ENCODE results near the gene DIS3L2.
"Not testable (repeated sequence)": the region's sequence is repeated elsewhere in the genome, so short reads cannot be mapped to it uniquely, and the experiment has no call there.

Gene DIS3L2

DNA sequence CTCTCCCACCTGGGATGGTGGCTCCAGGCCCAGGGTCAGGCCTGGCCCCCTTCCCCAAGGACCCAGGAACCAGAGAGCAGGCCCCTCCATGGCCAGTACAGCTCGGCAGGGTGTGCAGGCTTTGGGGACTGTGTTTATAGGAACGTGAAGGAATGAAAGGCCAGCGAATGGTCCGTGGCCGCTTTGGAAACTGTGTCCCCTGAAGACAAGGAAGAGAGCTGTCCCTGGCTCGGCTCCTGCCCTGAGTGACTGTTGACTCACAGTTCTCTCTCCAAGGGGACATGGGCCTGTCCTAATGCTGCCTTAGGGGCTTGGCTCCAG, 373.3 kb downstream of the DIS3L2 start:
- not testable (repeated sequence) for DNase-seq (ENCODE audit: low read depth)

DNA sequence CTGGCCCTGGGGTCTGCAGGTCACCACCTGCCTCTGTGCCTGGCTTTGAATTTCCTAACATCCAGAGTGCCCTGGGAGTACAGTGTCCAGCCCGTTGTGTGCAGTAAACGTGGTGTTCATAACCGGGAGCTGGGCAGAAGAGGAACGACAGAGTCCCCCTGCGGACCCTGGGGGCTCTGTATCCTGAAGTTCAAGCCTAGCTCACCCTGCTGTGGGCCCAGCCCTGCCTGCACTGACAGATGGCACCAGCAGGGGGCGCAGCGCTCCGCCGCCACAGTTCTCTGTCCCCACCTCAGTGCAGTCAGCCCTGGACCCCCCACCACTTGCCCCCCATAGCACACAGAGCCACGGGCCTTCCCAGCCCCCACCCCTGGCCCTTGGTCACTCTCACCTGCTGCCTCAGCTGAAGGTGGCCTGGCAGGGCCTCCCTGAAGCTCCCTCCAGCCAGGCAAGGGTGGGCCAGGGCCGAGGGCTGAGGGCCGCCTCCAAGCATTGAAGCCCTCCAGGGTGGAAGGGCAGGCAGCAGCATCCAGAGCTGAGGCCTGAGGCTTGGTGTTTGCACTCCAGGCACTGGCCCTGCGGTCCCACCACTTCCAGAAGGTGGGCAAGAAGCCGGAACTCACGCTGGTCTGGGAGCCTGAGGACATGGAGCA, 373.8 kb downstream of the DIS3L2 start:
- not testable (repeated sequence) for DNase-seq (ENCODE audit: low read depth)

DNA sequence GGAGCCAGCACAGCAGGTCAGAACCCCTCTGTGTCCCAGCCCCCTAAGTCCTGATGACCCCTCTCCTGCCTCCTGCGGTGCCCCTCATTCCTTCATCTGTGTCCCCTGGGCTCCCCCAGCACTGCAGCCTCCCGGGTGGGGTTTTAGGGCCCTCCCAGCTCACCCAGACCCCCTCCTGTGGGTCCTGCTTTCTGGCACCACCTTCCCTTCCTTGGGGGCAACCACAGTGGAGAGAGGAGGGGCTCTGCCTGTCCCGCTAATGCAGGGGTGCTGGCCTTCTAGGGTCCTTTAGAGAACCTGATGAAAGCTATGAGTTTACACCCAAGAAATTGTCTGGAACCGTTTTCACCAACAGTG, 374.3 kb downstream of the DIS3L2 start:
- no peak for DNase-seq (ENCODE audit: low read depth)

DNA sequence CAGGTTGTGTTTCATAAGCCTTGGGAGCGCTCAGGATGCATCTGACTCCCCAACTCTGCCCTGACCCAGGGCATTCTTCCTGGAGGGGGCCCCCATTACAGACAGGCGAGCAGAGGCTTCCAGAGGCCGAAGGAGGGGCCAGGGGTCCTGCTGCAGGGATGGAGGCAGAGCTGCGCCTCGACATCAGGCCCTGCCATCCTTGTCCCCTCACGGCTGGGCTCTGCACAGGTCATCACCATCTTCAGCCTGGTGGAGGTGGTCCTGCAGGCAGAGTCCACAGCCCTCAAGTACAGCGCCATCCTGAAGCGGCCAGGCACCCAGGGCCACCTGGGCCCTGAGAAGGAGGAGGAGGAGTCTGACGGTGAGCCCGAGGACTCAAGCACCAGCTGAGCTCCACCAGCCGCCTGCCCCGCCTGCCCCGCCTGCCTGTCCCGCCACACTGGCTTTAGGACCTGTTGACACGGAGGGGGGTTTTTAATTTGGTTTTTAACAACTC, 374.8 kb downstream of the DIS3L2 start:
- DNase-seq (ENCODE audit: low read depth): no peak

DNA sequence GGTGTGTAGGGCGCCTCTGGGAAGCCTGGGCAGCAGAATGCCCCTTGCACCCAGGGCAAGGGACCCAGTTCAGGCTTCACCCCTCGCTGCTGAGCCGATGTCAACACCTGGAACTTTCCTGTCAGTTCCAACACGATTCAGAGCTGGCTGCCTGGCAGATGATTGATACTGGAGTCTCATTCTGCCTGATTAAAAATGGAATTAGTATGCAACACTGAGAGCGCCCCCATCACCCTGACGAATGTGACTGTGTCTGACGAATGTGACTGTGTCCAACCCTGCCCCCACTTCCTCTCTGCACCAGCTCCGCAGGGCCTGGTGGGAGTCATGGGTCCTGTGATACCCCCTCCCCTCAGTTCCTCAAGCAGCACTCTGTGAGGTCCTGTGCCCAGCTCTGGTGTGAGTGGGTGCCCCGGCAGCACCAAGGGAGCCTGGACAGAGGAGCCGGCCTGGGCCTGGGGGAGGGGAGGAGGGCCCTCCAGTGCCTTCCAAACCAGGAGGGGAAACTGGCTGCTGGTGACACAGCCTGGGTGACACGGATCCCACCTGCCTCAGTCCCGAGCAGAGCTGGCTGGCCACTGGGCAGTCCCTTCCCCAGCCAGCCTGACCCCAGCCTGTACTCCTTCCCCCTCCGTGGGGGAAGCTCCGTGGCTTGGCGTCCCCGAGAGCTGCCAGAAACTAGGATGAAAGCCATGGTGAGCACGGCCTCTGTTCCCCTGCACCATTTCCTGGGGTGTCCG, 375.6 kb downstream of the DIS3L2 start:
- no peak for DNase-seq (ENCODE audit: low read depth)

DNA sequence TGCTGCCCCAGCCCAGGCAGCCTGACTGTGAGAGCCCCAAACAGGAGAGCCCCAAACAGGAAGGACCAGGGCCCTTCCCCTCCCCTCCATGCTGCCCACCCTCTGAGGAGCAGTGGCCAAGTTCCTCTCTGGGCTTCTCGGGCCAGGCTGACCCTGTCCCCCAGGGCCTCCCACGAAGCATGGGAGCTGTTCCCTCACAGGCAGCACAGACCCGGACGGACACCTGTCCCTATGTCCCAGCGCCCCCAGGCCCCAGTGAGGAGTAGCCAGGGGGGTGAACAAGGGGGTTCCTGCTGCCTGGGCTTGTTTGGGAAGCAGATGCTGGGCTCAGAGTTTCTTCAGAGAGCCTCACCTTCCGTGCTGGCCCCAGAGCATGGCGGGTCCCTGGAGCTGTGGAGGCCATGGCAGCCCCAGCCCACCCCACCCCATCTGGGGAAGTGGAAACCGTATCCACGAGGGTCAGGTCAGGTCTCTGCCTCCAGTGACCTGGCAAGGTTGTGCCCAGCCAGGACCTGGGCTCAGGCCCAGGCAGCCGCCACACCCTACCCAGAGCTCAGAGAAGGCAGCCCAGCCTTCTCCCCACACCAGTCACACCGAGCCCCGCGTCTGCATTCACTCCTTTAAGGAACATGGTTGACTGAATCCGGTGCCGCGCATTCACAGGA, 376.7 kb downstream of the DIS3L2 start:
- DNase-seq (ENCODE audit: low read depth): not testable (repeated sequence)

DNA sequence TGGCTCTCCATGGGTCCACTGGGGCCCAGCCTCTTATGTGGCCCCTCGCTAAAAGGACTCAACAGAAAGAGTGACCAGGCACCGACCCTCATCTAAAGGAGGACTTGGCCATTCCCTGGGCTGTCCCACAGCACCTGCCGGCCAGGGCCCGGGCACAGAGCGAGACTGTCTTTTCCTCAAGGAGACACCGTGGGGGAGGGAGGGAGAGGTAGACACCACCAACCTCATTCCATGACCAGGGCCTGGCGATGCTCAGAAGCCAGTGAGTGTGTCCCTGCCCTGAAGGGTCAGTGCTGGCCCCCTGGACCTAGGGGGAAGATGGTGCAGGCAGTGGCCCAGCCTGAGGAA, 377.2 kb downstream of the DIS3L2 start:
- DNase-seq (ENCODE audit: low read depth): no peak

DNA sequence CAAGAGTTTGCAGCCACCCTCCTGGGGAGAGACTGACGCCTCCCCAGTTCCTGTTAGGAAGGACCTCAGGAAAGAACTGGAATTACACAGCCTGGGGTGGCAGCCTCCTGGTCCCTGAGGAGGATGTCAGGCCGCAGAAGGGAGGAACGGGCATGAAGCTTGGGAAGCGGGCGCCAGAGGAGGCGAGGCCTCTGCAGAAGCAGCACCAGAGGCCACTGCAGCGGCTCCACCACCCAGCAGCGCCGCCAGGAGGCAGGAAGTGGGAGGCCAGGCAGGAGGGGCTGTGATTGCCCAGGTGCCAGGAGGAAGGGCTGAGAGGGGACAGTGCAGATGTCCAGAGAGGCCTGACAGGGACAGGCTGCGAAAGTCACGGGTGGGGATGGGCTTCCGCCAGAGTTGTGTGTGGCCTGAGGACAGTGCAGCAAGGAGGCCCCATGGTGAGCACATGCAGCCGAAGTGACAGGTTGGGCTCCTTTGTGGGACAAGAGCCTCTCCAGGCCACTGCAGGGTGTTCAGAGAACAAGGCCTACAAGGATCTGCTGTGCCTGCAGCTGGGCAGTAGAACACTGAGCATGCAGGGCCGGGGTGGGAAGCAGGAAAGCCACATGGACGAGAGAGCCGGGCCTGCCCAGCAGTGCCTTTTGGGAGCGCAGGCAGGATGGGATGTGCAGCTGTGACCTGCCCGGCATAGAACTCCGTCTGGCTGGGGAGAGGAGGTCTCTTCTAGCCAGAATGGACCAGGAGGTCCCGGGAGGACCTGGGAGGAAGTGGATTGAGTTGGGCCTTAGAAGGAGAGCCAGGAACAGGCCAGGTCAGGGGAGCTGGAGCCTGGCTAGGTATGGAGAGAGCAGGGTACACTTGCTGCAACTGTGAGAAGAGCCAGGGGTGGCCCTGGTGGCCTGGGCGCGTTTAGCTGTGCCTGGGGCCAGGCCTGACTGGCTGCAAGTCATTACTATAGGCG, 377.9 kb downstream of the DIS3L2 start:
- DNase-seq (ENCODE audit: low read depth): no peak

DNA sequence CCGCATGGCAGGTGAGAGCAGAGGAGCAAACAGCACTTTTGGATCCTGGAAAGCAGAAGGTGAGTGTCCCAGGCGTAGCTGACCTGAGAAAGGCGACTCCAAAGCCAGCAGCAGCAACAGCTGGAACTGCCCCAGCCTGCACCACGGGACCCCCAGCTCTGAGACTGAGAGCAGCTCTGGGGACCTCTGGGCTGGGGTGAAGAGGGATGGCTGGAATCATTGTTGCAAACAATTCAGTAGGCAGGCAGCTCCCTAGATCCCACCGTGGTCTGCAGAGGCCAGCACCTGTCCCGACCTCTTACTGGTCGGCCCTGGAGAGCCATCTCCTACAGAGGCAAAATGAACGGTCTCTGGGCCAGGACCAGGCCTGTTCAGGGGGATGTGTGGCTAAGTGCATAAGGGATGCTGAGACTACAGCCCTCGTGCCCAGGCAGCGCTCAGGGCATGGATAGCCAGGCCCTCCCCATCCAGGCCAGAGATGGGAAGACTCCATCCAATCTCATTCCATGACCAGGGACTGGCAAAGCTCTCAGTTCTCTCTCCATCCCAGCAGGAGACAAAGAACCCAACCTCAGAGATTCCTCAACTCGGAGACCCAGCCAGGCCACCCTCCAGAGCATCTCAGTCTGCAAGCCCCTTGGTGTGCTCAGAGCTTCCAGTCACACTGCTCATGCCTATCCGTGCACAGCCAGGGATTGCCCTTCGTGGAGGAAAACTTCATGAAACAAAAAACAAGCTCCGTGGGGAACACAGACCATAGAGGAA, 378.8 kb downstream of the DIS3L2 start:
- DNase-seq (ENCODE audit: low read depth): no peak

DNA sequence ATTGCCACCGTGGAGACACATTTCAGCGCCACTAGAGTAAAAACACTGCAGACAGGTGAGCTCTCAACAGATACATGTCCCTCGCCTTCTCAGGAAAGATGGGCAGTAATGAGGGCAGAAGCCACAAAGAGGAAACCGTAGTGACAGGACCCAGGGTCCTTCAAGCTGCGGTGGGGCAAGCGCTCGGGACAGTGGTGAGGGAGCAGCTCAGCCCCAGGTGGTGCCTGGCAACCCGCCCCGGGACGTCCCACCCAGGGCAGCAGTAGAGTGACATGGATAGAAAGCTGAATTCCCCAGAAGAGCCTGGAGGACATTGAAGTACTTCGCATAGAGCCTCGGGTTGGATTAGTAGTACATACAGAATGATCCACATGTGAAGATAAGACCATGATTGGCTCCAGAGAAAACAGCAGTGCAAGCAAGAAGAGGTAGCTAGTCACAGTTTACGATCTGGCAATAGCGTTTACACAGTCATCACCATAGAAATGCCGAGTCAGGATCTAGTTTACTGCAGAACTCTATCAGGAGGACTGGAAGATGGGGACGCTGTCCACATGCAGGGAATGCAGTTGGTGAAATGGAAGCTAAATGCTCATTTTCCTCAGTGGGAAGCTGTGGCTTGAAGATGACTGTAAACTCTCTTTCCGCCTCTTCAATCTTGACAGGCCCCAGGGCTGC, 379.7 kb downstream of the DIS3L2 start:
- no peak for DNase-seq (ENCODE audit: low read depth)

DNA sequence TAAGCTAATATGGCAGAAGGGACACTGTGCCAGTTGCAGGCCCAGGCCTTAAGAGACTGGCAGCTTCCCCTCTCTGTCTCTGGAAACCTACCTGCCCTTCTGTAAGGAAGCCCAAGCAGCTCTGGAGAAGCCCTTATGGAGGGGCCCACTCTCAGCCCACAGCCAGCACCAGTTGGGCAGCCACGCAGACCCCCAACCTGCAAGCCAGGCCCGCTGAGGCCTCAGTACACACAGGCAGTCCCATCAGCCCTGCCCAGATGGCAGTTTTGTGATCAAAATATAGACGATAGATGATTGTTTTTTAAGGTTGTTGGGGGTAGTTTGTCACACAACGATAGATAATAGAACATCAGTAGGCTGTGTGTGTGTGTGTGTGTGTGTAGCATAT, 380.2 kb downstream of the DIS3L2 start:
- DNase-seq (ENCODE audit: low read depth): no peak

DNA sequence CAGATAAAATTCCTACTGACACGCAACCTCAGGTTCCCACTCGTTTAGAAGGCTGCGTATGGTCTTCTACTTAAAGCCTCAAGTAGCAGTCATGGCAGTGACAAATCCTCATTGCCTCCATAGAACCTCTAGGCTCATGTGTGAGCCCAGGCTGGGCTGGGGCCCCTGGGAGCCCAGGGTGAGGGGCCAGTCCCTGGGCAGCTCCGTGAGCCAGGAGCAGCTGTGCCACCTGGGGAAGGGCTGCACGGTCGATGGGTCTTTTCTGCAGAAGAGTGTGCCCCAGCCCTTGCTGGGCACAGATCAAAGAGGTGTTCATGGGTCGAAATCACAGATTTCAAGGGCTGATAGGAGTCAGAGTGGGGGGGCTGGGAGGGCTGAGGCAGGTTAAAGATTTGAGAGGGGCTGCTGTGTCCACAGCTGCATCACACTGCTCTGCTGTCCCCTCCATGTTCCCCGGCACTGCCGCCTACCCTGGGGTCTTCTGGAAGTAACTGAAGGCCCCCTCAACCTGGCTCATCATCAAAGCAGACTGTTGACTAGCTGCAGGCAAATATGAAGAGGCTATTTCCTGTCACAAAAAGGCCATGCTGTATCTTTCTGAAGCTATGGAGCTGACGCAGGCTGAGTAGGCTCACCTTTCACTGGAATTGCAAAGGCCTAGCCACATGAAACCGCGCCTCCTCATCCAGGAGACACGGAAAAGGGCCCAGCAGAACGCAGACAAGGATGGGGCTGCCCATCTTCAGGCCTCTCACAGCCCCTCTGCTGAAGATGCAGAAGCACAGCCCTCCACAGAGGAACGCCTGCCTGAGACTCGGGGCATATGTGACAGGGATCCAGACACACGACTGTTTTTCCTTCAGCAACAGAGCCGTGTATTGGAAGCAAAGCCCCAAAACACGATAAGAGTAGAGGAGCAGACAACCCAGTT, 381.4 kb downstream of the DIS3L2 start:
- DNase-seq (ENCODE audit: low read depth): no peak

DNA sequence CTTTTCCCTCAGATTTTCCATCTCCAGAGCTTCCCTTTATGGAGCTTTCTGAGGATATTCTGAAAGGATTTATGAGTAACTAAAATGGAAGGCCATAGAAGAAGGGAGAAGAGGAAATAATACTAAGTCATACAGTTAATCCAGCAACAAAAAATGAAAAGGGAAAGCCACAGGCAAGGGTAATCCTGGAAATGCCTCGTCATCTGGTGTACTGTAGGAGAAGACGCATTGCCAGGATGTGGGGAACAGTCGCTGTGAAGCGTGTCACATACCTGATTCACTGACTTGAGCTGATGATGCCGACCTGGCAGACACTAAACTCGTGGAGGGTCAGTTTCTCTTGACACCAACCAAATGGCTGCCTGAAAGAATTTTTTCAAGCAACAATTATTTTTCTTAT, 382.3 kb downstream of the DIS3L2 start:
- no peak for DNase-seq (ENCODE audit: low read depth)

DNA sequence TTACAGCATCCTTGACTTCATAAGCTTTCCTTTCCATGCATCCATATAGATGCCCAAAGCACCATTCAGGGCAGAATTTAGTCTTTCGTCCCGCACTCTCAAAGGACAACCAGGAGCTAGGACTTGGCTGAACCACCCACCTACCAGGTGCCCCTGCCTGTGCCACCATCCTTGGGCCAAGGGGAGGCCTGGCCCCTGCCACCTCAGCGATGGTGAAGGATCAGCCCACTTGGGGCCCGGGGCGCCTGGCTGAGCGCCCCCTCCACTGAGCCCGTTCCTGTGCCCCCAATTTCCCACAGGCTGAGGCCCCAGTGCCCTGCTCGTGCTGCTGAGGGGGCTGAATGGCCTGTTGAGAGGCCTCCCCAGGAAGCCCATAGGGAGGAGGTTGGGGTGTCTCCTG, 383.7 kb downstream of the DIS3L2 start:
- DNase-seq (ENCODE audit: low read depth): no peak

DNA sequence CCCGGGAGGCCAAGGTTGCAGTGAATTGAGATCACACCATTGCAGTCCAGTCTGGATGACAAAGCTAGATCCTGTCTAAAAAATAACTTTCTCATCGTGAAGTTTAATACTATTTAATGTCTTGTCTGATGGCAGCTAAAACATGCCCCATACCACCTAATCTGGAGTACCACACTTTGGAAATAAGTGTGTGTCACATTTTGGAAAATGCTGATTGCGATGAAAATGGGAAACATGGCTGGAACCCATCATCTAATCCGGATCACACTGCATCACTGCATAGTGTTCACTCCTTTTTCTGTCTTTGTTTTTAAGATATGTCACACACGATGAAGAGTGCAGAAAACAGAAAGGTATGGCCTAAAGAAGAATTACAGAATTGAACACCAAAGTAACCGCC, 385.9 kb downstream of the DIS3L2 start:
- no peak for DNase-seq (ENCODE audit: low read depth)

DNA sequence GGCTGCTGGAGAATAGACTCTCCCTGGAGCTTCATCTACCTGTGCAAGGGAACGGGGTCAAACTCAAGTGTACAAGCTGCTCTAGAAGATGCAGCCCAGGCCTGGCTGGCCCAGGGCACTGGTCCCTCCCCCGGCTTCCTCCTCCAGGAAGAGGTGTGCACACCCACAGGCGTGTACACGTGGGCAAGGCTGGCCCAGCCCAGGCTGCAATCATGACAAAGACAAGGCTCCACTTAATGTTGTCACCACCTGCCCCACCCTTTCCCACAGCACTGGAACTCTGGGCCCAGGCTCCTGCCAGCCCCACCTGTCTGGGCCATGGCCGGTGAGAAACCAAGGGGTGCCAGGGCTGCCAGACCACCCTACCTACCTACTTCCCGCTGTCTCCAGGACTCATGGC, 387.4 kb downstream of the DIS3L2 start:
- DNase-seq (ENCODE audit: low read depth): no peak

DNA sequence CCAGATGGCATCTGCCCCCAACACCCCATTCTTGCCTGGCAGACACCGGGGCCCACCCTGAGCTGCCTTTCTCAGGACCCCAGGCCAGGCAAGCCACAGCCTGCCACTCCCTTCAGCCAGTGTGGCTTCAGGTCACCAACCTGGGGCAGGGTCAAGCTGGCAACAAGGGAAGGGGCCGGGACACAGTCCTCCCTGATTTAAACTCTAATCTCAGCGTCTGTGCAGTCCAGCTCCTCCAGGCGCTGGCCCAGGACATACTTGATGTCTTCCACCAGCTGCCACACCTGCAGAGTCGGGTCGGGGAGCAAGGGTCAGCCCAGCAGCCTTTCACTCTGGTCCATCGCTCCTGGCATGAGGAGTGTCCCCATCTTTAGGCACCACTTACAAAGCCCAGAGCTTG, 388.0 kb downstream of the DIS3L2 start:
- DNase-seq (ENCODE audit: low read depth): no peak

DNA sequence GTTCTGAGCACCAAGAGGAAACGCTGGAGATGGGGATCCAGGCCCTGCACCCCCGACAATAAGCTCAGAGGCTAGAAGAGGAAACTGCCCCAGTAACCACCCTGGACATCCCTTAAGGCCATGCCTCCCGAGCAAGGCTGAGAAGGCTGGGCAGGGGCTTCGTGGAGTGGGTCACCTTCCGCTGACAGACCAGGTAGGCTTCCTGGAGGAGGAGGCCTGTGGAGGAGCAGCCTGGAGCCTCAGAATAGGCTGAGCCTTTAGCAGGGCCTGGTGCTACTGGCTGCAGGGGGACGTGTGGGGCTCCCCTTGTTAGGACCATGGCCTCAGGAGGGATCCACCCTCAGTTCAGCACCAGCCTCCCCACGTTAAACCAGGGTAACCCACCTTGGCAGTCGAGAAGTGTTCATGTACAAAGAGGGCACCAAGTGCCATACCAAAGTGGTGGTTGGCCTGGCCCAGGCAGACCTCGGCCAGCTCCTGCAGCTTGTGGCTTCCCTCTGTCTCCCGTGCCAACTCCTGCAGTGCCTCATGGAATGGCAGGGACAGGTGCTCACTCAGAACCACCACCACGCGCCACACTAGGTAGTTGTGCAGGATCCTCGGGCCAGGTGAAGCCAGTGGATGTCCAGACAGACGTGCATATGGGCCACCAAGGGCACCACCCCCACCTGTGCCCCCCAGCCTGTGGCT, 388.6 kb downstream of the DIS3L2 start:
- no peak for DNase-seq (ENCODE audit: low read depth)
